Cerebellar cortex (tissue), 1 donor: Measurements from ENCODE around the gene MRPL43.
"Not testable (repeated sequence)": the region's sequence is repeated elsewhere in the genome, so short reads cannot be mapped to it uniquely, and the experiment has no call there.

Experiments used
- DNase-seq: peaks from one replicate; pipeline ENCODE4 v3.0.0-alpha.2; 2015; ENCODE audit warnings: low spot score

MRPL43 gene

DNA sequence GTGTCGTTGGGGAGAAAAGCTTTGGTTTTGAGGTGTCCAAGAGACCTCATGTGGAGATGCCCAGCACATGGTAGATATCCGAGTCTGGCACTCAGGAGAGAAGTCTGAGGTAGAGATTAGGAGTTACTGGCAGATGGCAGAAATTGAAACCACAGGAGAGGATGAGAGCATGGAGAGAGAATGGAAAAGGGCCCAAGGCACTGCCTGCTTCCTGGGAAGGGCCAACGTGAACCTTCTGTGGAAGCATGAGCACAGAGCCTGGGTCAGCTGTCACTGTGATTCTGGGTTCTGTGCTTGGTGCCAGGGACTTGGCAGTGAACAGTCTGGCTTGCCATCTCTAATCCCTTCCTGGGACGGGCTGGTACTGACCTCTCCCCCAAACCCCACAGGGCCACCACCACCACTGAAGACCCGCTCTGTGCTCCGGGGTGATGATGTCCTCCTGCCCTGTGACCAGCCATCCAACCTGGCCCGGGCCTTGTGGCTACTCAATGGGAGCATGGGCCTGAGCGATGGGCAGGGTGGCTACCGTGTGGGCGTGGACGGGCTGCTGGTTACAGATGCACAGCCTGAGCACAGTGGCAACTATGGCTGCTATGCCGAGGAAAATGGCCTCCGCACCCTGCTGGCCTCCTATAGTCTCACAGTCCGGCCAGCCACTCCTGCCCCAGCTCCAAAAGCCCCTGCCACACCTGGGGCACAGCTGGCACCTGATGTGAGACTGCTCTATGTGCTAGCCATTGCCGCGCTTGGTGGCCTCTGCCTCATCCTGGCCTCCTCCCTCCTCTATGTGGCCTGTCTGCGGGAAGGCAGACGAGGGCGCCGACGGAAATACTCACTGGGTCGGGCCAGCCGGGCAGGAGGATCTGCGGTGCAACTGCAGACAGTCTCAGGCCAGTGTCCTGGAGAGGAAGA, 4.1 kb downstream of the MRPL43 start:
- peak; percentile 88 for DNase-seq

GRCh38 chr10:100981178-100981772, 6.0 kb downstream of the MRPL43 start:
- DNase-seq: no peak

DNA sequence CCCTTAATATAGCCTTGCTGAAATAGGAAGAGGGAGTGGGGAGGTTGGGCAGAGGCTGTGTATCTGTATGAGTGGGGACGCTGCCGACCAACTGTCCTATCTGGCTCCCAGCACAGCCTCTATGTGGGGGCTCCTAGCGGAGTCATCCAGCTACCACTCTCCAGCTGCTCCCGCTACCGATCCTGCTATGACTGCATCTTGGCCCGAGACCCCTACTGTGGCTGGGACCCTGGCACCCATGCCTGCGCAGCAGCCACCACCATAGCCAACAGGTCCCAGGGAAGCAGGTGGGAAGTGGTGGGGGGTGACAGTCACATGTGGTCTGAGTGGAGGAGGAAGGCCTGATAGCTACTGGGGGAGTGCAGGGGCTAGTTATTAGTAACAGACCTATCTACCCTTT, 6.6 kb downstream of the MRPL43 start:
- DNase-seq: no peak

DNA sequence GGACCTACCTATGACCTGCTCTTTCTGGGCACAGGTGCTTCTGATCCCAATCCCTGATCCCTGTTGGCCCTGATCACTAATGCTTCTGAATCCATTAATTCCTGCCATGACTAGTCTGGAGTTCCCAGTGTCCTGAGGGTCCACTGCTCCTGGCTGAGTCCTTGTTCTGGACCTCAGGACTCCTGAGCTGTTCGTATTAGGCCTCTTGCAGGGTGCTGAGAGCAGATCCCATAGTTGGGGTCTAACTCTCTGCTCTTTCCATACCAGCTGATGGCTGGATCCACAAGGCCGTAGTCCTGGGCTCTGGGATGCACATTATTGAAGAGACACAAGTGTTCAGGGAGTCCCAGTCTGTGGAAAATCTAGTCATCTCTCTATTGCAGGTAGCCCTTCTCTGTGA, 7.0 kb downstream of the MRPL43 start:
- DNase-seq: no peak

GRCh38 chr10:100979791-100980272, 7.5 kb downstream of the MRPL43 start:
- no peak for DNase-seq

- DNase-seq: no peak
Measured at GRCh38 chr10:100978901-100979195, 8.4 kb downstream of the MRPL43 start.

DNA sequence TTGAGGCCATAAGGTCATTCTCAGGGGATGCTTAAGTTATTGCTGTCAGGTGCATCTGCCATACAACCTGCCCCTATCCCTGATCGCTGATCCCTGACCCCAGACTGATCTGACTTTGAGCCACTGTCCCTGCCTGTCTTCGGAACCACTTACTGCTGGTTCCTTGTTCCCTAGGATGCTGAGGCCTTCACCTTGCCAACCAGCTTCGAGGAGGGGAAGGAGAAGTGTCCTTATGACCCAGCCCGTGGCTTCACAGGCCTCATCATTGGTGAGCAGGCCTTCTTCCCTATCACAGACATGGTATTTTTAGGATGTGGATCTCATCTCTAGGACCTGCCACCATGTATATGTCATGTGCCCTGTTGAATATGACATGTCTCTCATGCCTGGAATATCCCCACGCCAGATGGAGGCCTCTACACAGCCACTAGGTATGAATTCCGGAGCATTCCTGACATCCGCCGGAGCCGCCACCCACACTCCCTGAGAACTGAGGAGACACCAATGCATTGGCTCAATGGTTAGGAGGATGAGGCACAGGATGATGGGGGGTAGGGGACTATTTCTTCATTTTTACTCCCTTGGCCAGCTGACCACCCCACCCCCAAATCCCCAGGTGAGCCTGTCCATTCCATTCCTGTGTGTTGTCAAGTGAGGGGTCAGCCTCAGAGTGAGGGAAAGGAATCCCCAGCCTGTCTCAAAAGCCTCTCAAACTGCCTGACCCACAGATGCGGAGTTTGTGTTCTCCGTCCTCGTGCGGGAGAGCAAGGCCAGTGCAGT, 9.0 kb downstream of the MRPL43 start:
- DNase-seq: no peak

GRCh38 chr10:100977436-100977835, 9.9 kb downstream of the MRPL43 start:
- DNase-seq: no peak

GRCh38 chr10:100976906-100977305, 10.4 kb downstream of the MRPL43 start:
- DNase-seq: no peak

- not testable (repeated sequence) for DNase-seq
Measured at GRCh38 chr10:100975397-100975796, 11.9 kb downstream of the MRPL43 start.

- DNase-seq: no peak
Measured at GRCh38 chr10:100972904-100973535, 14.3 kb downstream of the MRPL43 start.

DNA sequence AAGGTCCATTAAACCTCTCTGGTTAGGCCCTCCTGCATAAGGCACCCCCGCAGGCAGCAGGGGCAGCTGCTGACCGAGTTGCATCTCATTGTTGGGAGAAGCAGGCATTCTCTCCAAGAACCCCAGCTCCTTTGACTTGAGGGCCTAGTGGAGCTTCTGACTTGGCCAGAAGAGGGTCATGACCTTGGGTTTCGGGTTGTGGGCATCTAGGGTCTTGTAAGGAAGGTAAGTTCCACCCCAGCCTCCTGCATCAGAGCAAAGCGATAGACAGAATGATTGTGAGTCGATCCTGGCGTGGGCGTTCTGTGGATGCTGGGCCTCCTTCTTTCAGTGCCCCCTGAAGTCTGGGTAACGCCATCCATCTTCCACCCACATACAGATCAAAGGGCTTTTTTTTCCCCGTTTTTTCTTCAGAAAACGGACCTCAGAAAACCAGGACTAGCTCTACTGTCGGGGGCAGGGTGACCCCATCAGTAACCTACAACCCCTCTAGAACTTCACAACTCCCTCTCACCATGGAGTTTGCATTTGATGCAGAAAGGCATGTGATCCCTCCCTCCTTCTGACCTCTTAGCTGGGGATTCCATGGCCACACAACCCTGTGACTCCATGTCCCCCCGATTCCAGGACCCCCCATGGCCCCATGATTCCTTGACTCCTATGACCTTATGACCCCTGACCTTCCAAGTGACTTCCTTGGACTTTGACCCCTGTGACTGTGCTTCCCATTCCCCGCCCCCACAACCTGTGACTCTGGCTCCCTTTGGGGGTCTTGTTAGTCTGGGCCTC, 15.0 kb downstream of the MRPL43 start:
- DNase-seq: no peak

DNA sequence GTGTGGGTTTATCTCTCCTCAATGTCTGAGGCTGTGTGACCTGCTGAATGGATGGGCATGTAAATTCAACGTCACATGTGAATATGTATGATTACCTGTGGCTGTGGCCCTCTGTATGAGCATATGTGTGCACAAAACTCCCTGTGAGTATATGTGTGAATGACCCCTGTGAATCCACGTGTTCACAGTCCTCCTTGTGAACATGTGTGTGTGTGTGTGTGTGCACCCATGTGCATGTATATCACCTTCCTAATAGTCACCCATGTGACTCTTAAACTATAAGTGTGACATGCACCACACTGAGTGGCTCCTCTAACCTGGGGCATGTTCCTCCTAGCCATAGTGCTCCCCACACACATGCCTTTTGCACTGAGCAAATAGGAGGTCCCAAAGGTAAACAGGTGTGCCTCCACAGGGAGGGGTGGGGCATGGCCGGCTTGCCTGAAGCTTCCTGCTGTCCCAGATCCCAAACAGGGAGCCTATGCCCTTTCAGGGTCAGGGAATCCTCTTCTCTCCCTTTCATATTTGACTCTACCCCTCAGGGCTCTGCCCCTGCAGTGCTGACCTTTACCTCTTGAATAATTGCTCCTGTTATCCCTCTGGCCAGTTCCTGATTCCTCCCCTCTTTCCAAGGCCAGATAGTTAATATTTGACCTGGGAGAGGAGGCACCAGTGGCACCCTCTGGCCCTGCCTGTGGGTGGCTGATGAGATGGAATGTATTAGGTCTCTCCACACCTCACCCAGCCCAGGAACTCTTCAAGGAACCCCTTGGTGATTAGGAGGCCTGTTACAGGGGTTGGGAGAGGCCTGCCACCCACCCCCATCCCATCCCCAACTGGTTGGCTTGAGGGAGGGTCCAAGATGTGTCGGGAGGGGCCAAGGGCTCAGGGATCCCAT, 16.1 kb downstream of the MRPL43 start:
- DNase-seq: no peak

DNA sequence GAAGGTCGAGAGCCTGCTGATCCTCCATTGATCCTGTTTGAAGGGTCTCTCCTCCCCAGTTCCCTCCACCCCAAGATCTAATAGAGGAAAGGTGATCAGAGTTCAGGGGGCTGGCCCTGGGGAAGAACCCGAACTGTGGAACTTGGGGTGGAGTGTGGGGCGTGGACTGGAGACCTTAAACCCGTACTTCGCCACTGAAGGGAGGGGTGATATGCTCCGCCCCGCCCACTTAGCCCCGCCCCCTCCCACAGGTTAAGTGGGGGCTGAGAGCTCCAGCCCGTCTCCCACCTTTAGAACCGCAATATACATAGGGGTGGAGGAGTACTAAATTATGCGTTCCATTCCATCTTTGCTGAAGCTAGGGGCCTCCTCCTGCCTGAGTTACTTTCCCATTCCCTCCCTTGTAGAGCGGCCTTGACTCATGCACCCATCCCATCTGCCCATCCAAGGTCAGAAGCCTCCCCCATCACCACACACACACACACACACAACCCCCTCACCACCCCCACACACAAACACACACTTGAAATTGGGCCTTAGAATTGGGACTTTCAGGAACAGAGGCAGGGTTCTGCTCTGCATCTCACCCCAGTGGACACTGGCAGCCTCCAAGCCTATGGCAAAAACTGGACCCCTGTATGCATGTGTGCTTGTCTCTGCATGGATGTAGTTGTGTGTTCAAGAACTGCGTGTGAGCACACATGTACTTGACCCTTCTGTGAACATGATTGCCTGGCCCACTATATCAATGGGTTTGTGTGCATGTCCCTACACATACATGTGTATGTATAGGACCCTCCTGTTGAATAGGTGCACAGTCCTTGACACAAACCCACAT, 17.0 kb downstream of the MRPL43 start:
- peak; percentile 57 for DNase-seq

GRCh38 chr10:100969187-100970075, 17.9 kb downstream of the MRPL43 start, which contains the start of gene SEMA4G:
SEMA4G (plus strand) TSS chr10:100969504; CDS start chr10:100972913, 3,409 bp downstream.
- DNase-seq: peak; percentile 61

DNA sequence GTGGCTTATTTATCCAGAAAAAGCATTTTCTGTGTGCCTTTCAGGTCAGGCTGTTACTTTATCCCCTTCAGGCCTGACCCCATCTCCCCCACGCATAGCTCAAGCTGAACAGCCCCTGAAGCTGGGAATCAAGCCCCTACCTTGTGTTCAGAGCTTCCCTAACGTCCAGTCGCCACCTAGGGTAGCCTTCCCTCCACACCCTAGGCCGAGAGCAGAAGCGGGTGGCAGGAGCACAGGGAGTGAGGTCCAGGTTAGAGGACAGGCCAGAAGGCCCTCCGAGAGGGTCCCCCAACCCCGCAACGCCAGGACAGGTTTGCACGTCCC, 18.5 kb downstream of the MRPL43 start:
- DNase-seq: no peak

DNA sequence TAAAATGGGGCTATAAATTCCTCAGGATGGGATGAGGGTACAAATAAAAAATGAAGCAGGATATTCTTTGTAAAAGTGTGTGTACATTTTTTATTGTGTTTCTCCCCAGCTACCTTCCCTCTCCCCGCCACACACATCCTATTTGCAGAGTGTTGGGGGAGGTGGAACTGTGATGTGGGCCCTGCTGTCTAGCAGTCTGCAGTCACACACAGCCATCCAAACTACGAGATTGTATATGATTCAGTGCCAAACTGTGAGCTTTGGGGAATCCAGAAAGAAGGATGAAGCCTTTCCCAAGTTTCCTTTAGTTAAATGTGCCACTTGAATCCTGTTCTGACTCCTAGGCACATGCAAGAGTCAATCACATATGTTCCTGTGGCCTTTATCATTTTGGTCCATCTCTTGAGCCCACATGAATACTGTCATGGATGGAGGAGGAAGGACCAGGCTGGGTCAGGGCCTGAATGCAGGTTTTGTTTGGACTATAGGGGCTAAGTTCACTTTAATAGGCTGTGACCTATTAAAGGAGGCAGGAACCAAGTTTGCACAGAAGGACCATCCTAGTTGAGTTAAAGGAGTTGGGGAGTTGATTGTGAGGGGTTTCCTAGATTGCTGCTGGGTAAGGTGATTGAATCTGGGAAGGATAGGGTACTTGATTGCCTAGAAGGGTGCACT, 19.1 kb downstream of the MRPL43 start:
- no peak for DNase-seq

- DNase-seq: no peak
Measured at GRCh38 chr10:100967332-100967731, 20.0 kb downstream of the MRPL43 start.
